Activated gamma-delta T cell (primary cell): ENCODE results near the gene TOMM40.
A peak's percentile ranks its signal among the peaks of the same experiment; 100 is the strongest.
"Not testable (repeated sequence)": the region's sequence is repeated elsewhere in the genome, so short reads cannot be mapped to it uniquely, and the experiment has no call there.

ENCODE experiments used
- DNase-seq: peaks from one replicate; lab custom pipeline; 2025; lab: John Stamatoyannopoulos, UW
- total RNA-seq, 2 donors: gene quantifications; one replicate each; lab custom pipeline; 2026; lab: John Stamatoyannopoulos, UW

Gene TOMM40
- total RNA-seq, result 38.4 to 41.6 reads per million in 2 donors

DNA sequence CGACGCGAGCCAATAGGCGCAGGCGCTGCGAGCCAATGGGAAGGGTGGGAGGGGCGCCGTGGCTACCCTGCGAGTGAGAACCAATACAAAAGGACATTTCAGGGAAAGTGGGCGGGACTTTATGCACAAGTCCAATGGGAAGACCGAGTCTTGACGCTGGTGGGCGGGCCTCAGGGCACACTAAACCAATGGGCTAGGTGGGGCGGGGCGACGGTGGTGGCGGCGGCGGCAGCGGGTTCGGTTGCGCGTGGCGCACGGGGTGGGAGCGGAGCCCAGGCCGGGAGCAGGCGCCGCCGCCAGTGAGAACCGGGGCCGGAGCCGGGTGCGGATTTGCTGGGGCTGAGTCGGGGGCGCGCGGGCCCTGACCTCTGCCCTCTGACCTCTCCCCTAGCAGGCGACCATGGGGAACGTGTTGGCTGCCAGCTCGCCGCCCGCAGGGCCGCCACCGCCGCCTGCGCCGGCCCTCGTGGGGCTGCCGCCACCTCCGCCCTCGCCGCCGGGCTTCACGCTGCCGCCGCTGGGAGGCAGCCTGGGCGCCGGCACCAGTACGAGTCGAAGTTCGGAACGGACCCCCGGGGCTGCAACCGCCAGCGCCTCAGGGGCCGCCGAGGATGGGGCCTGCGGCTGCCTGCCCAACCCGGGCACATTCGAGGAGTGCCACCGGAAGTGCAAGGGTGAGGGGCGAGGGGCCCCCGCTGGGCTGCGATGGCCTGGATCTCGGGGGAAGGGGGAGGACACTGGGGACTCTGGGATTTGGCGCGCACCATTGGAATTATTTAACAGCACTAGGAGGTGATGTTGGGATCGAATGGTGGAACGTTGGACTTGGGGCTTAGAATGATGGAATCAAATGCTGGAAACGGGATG, at the start of gene TOMM40:
TSS of gene TOMM40 (plus strand) at position 239 of the 867 bp plus-strand sequence. CDS start at position 401, 162 bp downstream.
- DNase-seq, result no peak

DNA sequence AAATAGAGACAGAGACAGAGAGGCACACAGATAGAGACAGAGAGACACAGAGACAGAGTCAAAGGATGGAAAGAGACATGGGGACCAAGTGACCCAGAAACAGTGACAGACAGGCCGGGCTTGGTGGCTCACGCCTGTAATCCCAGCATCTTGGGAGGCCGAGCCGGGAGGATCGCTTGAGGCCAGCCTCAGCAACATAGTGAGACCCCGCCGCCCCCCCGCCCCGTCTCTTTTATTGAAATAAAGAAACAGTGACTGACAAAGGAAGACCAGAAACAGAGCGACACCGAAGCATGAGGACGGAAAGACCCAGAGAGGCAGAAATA, 45.8 kb upstream of the TOMM40 start:
- DNase-seq, result no peak

DNA sequence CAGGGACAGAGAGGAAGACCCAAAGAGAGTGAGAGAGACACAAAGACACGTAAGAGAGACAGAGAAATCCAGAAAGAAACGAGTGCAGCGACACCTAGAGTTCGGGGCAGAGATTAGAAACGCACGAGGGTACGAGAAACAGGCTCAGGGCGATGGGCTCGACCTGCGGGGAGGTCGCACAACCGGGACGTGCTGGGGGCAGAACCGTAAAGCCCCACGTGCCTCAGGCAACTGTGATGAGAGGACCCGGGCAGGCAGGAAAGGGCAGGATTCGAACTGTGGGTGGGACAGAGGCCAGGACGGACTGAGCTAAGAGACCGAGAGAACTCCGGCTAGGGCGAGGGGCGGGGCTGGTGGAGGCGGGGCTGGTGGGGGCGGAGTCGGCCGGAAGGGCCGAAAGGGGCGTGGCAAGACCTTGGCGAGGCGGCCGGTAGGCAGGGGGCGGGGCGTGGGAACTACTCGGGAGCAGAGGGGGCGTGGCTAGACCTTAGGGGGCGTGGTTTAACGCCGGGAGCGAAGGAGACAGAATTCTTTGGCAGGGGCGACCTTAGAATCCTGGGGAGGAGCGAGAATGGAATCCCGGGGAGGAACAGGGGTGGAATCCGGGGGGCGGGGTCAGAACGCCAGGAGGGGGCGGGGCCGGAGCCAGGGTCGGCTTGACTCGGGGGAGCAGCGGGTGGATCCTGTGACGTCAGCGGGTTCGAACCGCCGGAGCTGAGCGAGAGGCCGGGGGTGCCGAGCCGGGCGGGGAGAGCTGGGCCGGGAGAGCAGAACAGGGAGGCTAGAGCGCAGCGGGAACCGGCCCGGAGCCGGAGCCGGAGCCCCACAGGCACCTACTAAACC, 45.2 kb upstream of the TOMM40 start, which contains the start of gene NECTIN2:
TSS of gene NECTIN2 (plus strand) at position 686 of the 843 bp plus-strand sequence. CDS start 229 bp downstream, outside the sequence.
- DNase-seq, result peak; percentile 53

DNA sequence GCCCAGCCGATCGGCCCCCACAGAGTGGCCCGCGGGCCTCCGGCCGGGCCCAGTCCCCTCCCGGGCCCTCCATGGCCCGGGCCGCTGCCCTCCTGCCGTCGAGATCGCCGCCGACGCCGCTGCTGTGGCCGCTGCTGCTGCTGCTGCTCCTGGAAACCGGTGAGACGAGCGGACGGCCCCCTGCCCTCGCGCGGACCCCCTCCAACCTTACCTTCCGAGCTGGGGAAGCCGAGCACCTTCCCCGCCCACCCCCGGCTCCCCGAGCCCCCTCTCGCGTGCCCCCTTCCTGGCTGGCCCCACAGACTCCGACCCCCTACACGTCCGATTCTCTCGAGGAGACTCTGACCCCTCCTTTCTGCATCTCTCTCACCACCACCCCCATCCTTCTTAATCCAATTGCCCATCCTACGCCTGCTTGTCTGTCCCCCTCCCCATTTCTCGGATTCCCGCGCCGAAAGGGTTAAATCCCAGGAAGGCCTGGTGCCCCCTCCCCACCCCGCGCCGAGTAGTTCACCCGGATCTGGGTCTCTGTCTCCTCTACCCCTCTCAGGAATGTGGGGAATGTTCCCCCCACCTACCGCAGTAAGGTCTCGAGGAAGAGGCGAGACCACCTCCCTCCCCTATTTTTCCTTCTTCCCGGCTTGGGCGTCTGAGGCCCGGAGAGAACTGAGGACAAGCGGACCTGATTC, 44.5 kb upstream of the TOMM40 start:
- no peak for DNase-seq

DNA sequence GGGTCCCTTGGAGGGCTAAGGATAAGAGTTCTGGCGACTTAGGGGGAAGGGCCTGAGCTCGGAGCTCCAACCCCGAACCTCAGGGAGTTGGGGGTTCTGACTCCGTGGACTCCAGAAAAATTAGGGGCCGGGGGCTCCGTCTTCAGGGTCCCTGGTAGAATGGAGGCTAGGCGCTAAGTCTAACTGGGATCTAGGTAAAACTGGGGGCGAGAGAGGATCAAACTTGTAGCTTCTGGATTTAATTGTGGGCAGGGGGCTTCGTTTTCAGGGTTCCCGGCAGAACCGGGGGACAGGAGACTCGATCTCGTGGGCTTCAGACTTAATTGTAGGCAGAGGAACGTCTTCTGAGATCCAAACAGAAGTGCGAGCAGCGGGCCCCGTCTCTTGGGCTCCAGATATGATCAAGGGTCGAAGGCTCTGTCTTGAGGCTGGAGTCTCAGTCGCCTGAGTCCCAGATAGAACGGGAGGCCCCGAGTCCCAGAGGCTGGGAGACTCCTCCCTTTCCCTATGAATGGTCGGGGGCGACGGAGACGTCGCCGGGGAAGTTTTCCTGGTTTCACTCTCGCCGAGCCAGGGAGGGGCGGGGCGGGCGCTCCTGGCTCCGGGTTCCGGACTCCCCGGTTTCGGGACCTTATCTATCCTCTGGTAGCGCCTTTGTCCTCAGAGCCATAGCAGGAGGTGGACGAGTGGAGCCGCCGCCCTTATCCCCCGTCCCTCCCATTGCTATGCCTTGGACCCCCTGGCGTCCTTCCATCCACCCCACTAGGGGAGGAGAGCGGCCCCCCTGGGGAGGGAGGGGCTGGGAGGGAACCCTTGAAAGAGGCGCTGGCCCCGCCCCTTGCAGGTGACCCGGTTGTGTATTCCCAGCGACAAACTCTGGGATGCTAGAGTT, 43.7 kb upstream of the TOMM40 start:
- no peak for DNase-seq

DNA sequence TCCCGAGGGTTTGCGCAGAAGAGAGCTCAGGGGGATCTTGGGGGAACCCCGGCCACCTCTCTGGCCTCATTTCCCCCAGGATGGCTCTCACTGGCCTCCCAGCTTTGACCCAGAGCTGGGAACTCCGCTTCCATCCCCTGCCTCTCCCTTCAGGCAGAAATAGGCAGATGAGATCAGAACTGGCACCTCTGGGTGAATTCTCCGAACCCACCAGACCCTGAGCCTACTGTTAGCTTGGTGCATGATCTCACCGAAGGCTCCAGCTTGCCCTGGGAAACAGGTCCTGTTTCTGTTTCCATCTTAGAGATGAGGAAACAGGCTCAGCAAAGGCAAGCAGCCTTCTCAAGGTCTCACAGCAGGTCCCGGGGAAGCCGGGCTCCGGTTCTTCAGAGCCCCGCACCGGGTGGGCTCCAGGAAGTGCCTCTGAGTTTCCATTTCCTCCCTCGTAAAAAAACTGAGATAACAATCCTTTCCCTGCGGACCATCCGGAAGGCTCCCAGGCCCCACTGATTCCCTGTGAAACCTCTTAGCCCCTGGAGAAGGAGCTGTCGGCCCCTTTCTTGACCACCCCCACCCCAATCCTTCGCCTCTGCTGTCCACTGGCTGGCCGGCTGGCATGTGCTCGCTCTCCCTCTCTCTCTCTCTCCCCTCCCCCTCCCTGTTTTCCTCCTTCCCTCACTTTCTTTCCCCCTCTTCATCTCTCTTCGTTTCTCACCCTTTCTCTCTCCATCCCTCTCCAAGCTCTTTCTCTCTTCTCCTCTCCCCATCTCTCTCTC, 42.8 kb upstream of the TOMM40 start:
- no peak for DNase-seq

DNA sequence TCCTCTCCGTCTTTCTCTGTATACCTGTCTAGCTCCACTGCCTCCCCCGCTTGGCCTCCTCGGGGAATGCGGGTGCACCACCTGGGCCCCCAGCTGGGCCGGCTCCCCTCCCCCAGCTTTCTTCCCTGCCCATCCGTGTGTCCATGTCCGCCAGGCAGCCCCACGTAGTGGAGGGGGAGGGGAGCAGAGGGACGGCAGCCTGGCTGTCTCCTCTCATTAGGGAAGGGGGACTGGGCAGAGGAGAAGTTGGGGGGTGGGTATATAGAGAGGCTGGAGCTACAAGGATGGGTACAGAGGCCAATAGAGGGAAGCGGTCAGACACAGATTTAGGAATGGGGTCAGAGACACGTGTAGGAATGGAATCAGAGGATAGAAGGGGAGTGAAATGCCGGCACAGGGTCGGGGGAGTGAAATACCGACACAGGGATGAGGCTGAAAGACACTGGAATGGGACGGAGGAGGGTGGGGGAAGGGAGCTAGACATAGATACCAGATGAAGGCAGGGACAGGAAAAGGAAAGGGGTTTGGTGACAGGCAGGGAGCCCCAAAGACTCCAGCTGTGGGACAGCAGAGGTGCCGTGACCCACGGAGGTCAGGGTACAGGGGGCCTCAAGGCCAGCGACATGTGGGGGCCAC, 42.1 kb upstream of the TOMM40 start:
- no peak for DNase-seq

DNA sequence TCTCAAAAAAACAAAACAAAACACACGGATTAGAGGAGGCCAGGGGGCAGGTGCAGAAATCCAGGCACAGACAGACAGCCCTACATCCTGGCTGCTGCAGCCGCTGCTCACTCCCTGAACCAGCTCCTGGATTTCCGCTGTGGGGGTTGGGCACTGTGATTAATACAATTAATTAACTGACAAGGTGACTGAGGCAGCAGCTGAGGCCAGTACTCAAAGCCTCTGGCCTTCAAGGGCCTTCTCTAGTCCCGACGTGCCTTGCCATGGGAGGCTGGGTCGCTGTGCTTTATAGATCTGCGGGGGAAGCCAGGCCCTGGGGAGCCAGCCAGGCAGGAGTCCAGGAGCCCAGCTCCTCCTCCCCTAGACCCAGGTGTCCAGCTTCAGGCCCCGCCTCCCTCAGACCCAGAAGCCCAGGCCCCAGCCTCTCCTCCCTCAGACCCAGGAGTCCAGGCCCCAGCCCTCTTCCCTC, 40.4 kb upstream of the TOMM40 start:
- DNase-seq, result no peak

DNA sequence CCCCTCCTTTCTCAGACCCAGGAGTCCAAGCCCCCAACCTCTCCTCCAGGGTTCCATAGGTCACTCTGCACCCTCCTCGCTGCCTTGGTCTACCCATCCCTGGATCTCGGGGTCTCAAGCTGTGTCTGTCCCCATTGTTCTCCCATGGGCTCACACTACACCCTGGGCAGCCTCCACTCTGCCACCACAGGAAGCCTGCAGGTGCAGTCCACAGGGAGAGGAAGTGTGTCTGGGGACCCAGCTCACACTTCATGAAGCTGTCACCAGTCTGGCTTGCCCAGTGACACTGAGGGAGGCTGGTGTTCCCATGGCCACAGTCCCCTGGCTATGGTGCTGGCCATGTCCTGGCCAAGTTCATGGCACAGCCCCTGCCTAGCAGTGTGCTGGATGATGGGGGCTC, 39.6 kb upstream of the TOMM40 start:
- no peak for DNase-seq

DNA sequence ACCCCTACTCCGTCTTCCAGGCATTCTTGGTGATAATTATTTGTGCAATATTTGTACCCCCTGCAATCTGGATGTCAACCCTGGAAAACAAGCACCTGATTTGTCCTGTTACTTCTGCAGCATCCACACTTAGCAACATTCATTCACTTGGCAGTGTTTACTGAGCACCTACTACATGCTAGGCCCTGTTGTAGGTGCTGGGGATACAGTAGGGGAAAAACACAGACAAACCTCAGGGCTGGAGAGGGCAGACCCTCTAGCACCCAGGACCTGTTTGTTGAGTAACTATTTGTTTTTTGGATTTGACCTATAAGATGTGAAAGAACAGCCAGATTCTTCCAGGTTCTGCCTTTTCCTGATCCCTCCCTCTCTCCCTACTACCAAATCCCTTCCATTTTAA, 35.4 kb upstream of the TOMM40 start:
- DNase-seq, result no peak

DNA sequence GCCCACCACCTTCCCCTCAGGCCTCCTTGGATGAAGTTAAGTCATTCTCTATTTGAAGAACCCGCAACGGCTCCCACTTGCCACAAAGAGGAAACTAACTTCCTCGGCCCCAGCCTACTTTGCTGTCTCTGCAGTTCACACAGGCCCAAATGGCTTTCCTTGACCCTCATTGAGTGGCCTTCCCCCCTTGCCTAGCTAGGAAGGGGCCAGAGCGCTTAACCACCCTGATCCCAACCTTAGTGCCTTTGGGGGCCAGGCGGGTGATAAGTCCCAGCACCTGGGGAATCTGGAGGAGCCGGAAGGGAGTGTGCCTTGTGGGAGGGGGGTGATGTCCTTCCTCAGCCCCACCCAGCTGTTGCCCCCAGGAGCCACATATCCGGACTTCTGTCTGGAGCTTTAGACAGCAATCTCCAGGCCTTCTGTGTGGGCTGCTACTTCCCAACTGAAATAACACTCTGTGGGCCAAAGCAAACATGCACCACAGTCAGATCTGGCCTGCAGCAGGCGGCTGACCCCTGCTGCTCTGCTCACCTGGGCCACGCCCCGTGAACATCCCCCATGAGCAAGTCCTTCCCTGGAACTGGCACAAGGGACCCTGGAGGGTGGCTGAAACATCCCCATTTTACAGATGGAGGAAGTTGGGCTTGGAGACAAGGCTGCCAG, 34.5 kb upstream of the TOMM40 start:
- DNase-seq, result no peak

DNA sequence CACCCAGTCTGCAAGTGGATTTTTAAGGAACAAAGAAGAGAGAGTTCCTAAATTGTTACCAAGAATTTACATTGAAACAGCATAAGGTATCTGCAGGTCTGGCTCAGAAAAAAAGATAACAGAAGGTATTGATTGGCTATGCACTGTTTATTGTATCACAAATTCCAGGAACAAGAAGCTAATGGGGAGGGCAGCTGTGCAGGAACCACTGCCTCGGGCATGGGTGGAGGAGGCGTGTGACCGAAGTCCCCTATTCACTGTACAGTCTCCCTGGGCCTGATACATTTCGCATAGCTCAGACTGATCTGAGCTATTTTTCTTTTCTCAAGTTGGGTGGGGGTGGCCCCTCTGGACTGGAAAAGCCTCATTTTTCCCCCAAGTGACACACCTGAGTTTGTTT, 33.2 kb upstream of the TOMM40 start:
- no peak for DNase-seq

DNA sequence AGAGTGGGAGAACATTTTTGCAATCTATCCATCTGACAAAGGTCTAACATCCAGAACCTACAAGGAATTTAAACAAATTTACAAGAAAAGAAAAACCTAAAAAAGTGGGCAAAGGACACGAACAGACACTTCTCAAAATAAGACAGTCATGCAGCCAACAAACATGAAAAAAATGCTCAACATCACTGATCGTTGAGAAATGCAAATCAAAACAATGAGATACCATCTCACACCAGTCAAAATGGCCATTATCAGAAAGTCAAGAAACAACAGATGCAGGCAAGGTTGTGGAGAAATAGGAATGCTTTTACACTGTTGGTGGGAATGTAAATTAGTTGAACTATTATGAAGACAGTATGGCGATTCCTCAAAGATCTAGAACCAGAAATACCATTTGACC, 29.5 kb upstream of the TOMM40 start:
- not testable (repeated sequence) for DNase-seq

DNA sequence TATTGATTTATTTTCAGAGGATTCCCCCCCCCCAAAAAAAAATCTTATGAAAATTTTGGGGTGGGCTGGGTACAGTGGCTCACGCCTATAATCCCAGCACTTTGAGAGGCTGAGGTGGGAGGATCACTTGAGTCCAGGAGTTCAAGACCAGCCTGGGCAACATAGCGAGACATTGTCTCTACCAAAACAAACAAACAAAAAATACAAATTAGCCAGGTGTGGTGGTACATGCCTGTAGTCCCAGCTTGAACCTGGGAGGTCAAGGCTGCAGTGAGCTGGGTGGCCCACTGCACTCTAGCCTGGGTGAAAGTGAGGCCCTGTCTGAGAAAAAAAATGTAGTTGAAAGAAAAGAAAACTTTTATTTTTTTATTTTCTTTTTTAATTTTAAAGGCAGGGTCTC, 27.1 kb upstream of the TOMM40 start:
- no peak for DNase-seq

DNA sequence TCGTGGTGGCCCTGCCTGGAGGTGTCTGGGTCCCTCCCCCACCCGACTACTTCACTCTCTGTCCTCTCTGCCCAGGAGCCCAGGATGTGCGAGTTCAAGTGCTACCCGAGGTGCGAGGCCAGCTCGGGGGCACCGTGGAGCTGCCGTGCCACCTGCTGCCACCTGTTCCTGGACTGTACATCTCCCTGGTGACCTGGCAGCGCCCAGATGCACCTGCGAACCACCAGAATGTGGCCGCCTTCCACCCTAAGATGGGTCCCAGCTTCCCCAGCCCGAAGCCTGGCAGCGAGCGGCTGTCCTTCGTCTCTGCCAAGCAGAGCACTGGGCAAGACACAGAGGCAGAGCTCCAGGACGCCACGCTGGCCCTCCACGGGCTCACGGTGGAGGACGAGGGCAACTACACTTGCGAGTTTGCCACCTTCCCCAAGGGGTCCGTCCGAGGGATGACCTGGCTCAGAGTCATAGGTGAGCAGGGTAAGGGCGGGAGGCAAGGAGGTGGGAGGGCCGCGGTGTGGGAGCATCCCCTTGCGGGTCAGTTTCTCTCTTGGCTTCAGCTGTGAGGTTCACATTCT, 25.8 kb upstream of the TOMM40 start:
- DNase-seq, result no peak

DNA sequence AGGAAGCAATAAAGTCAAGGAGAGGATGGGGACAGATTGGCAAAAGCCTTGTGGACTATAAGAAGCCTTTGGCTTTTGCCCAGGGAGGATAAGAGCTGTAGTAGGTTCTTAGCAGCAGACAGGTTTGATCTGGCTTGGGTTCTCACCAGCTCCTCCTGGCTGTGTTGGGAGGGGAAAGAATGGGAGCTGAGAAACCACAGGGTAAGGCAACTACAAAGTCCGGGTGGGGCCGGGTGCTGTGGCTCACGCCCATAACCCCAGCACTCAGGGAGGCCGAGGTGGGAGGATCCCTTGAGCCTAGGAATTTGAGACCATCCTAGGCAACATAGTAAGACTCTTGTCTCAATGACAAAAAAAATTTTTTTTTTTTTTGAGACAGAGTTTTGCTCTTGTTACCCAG, 24.4 kb upstream of the TOMM40 start:
- no peak for DNase-seq

DNA sequence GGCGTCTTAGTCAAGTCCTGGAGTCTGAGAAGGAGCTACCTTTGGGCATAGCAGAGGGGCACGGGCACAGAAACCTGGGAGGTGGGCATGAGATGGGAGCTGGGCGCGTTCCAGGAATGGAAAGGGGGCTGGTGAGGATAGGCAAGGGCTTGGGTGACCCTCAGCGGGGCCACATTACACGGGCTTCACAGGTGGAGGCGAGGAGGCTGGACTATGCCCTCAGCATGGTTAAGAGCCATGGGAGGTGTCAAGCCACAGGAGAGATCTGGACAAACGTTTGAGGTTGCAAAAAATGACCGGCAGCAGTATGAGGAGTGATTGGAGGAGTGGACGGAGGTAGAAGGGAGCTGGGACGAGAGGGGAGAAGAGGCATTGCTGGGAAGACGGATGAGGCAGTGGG, 23.5 kb upstream of the TOMM40 start:
- DNase-seq, result no peak

DNA sequence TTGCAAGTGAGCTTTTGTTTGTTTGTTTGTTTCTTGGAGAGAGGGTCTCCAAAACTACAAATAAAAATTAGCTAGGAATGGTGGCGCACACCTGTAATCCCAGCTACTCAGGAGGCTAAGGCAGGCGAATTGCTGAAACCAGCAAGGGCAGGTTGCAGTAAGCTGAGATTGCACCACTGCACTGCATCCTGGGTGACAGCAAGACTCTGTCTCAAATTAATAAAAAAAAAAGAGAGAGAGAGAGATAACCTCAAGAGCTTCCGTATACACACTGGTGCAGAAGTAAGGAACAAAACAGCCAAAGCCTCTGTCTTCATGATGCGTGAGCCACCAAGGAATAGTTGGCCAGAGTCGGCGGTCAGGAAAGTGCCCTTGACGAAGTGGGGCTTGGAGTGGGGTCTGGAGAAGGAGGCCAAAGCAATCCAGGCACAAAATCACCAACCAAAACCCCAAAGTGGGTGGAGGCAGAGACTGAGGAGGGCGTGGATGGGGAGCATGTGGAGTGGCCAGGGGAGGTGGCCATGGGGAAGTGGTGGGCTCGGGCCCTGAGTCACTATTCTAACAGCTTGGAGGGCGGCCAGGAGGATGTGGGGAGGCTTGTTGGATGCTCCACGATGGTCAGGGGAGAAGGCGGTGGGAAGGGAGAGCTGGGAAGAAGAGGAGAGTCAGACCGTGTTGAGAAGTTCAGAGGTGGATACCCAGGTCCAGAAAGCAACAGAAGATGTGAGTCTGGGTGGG, 21.2 kb upstream of the TOMM40 start:
- no peak for DNase-seq
